HFF-Myc (cell line): ENCODE results near the gene AHRR.
A peak's percentile ranks its signal among the peaks of the same experiment; 100 is the strongest.
"Not testable (repeated sequence)": the region's sequence is repeated elsewhere in the genome, so short reads cannot be mapped to it uniquely, and the experiment has no call there.

Experiments used
- DNase-seq: peaks from one replicate; pipeline ENCODE4 v3.0.0-alpha.2; 2011; ENCODE audit warnings: low read depth; ENCODE audit errors: extremely low read depth
- H3K4me3 ChIP-seq: replicated peaks from 2 replicates; pipeline ENCODE4 v1.5.1; 2011; ENCODE audit warnings: low read depth, mild to moderate bottlenecking, control low read depth, low read length
- CTCF ChIP-seq: IDR thresholded peaks from 2 replicates; pipeline ENCODE4 v1.5.1; 2012; ENCODE audit warnings: mild to moderate bottlenecking, low read depth, low read length, control low read depth; ENCODE audit errors: missing control alignments

The AHRR gene

GRCh38 chr5:407801-408268, 86.3 kb downstream of the AHRR start:
- DNase-seq = no peak
- H3K4me3 ChIP-seq = no peak overlapping the region
- no peak for TF ChIP-seq CTCF

DNA sequence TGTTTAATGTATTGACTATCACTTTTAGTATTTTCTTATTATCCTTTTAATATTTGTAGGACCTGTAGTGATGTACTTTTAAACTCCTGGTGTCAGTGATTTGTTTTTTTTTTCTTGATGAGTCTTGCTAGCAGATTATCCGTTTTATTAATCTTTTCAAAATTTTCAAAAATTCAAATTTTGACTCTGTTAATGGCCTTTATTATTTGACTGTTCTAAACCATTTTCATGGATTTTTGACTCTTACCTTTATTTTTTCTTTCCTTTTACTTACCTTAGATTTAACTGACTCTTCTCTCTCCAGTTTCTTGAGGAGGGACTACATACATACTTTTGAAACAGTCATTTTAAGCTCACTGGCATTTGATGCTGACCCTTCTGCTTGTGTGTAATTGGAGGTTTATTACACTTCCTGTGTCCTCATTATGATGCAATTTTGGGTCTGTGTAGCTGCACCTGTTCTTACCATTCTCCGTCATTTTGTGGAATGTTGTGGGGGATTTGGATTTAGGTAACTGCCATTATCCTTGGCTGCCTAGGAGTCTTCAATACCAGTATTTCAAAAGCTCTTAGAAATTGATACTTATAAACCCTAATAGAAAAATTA, 89.5 kb downstream of the AHRR start:
- DNase-seq = no peak
- no peak for TF ChIP-seq CTCF

DNA sequence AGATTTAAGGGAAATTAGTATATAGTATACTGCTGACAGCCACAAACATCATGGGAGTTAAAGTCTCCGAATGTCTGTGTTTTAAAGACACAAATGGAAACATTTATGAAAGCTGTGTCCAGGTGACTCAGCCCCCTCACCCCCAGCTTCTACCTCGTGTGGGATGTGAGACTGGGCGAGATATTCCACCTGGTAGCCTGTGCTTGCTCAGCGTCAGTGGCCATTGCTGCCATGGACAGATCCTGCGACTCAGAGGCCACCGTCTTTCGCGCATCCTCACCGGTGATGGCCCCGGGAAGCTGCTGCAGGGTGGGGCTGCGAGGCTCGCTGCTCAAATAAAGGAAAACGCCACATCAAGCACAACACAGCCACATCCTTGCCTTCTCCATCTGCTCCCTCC, 90.2 kb downstream of the AHRR start:
- no peak for DNase-seq
- H3K4me3 ChIP-seq = no peak overlapping the region
- no peak for TF ChIP-seq CTCF

More for the DNA sequence above, 89.5 kb downstream of the AHRR start:
- no peak overlapping the region for H3K4me3 ChIP-seq

- not testable (repeated sequence) for H3K4me3 ChIP-seq
- peak; percentile 44 for DNase-seq
Observed at GRCh38 chr5:414991-415927, 93.7 kb downstream of the AHRR start.

DNA sequence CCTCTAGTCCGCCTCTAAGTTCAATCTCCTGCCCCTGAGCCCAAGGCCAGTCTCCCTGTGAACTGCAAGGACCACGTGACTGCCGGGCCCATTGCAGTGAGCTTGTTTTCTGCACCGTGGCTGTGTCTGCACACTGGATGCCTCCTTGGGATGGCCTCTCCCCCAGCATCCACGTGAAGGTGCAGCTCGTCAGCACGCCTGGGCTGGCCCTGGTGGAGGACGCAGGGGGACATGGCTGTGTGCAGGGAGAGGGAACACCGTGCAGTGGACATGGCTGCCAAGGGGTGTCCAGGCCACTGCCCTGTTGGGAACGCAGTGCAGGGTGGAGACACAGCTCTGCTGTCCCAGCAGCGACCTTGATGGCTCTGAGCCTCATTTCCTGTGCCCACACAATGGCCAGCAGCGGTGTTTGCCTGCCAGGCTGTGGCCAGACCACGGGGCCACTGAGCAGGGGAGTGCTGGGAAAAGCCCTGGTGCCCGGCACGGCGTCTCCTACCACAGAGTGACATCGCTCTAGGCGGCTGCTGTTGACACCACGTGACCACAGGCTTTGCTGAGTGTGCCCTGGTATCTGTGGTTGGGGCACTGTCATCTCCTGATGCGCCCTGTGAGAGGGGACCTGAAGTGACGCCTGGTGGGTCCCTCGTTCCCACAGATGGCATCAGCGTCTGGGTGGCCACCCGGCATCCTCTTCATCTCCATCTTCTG, 94.6 kb downstream of the AHRR start:
- DNase-seq = no peak
- H3K4me3 ChIP-seq = no peak overlapping the region
- no peak for TF ChIP-seq CTCF

DNA sequence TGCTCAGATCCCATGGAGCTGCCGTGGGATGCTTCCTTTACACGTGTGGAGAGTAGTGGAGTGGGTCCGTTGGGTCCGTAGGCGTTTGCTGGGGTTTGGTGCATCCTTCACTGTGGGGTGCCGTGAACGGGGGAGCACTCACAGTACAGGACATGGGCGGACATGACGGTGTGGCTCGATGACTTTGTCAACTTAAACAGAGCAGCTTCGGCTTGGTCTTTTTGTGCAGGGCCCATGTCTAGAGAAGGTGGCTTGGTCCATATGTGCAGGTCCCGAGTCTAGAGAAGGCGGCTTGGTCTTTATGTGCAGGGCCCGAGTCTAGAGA, 95.1 kb downstream of the AHRR start:
- DNase-seq = no peak
- no peak for TF ChIP-seq CTCF
- H3K4me3 ChIP-seq = no peak overlapping the region
